ENCODE measurements around the gene CYP26B1.
"Not testable (repeated sequence)": the region's sequence is repeated elsewhere in the genome, so short reads cannot be mapped to it uniquely, and the experiment has no call there.

The CYP26B1 gene

GRCh38 chr2:72111061-72111460 is 36.6 kb downstream of the CYP26B1 start:
- no peak for DNase-seq (ENCODE audit: low read depth in 1 of 2, low spot score in 1 of 2)

GRCh38 chr2:72109904-72110303 is 37.8 kb downstream of the CYP26B1 start:
- no peak for DNase-seq (ENCODE audit: low read depth in 1 of 2, low spot score in 1 of 2)

GRCh38 chr2:72109291-72109690 is 38.4 kb downstream of the CYP26B1 start:
- no peak for DNase-seq (ENCODE audit: low read depth in 1 of 2, low spot score in 1 of 2)

GRCh38 chr2:72108121-72108520 is 39.5 kb downstream of the CYP26B1 start:
- no peak for DNase-seq (ENCODE audit: low read depth in 1 of 2, low spot score in 1 of 2)

- no peak for DNase-seq (ENCODE audit: low read depth in 1 of 2, low spot score in 1 of 2)
Observed at GRCh38 chr2:72106978-72107377, 40.7 kb downstream of the CYP26B1 start.

- no peak for DNase-seq (ENCODE audit: low read depth in 1 of 2, low spot score in 1 of 2)
Observed at GRCh38 chr2:72104821-72105588, 42.7 kb downstream of the CYP26B1 start.

- no peak for DNase-seq (ENCODE audit: low read depth in 1 of 2, low spot score in 1 of 2)
Observed at GRCh38 chr2:72103690-72104089, 44.0 kb downstream of the CYP26B1 start.

GRCh38 chr2:72103161-72103560 is 44.5 kb downstream of the CYP26B1 start:
- no peak for DNase-seq (ENCODE audit: low read depth in 1 of 2, low spot score in 1 of 2)

- no peak for DNase-seq (ENCODE audit: low read depth in 1 of 2, low spot score in 1 of 2)
Observed at GRCh38 chr2:72098935-72099334, 48.7 kb downstream of the CYP26B1 start.

GRCh38 chr2:72097276-72097675 is 50.4 kb downstream of the CYP26B1 start:
- DNase-seq (ENCODE audit: low read depth in 1 of 2, low spot score in 1 of 2) = no peak

- DNase-seq (ENCODE audit: low read depth in 1 of 2, low spot score in 1 of 2) = no peak
Observed at GRCh38 chr2:72096181-72096580, 51.5 kb downstream of the CYP26B1 start.

- no peak for DNase-seq (ENCODE audit: low read depth in 1 of 2, low spot score in 1 of 2)
Observed at GRCh38 chr2:72095364-72095763, 52.3 kb downstream of the CYP26B1 start.

GRCh38 chr2:72094701-72095100 is 53.0 kb downstream of the CYP26B1 start:
- no peak for DNase-seq (ENCODE audit: low read depth in 1 of 2, low spot score in 1 of 2)

- DNase-seq (ENCODE audit: low read depth in 1 of 2, low spot score in 1 of 2) = no peak
Observed at GRCh38 chr2:72092111-72092510, 55.6 kb downstream of the CYP26B1 start.

- DNase-seq (ENCODE audit: low read depth in 1 of 2, low spot score in 1 of 2) = no peak
Observed at GRCh38 chr2:72090781-72091482, 56.7 kb downstream of the CYP26B1 start.

- DNase-seq (ENCODE audit: low read depth in 1 of 2, low spot score in 1 of 2) = no peak
Observed at GRCh38 chr2:72090271-72090720, 57.4 kb downstream of the CYP26B1 start.

- DNase-seq (ENCODE audit: low read depth in 1 of 2, low spot score in 1 of 2) = no peak
Observed at GRCh38 chr2:72089537-72089936, 58.1 kb downstream of the CYP26B1 start.

GRCh38 chr2:72089028-72089427 is 58.6 kb downstream of the CYP26B1 start:
- no peak for DNase-seq (ENCODE audit: low read depth in 1 of 2, low spot score in 1 of 2)

- not testable (repeated sequence) for DNase-seq (ENCODE audit: low read depth in 1 of 2, low spot score in 1 of 2)
Observed at GRCh38 chr2:72086871-72087633, 60.6 kb downstream of the CYP26B1 start.

- DNase-seq (ENCODE audit: low read depth in 1 of 2, low spot score in 1 of 2) = no peak
Observed at GRCh38 chr2:72085513-72085912, 62.1 kb downstream of the CYP26B1 start.

- no peak for DNase-seq (ENCODE audit: low read depth in 1 of 2, low spot score in 1 of 2)
Observed at GRCh38 chr2:72085036-72085435, 62.6 kb downstream of the CYP26B1 start.

GRCh38 chr2:72084584-72084976 is 63.1 kb downstream of the CYP26B1 start:
- no peak for DNase-seq (ENCODE audit: low read depth in 1 of 2, low spot score in 1 of 2)
